Breast epithelium (tissue), 4 donors: ENCODE data around the gene COA8. TPM values are rescaled to one million over a fixed set of nuclear protein-coding genes. Genes with fewer than 3 reads are reported as not detected.

Experiments used
- DNase-seq, 2 donors: peaks; one replicate each; pipeline ENCODE4 v3.0.0-alpha.2; 2019; ENCODE audit warnings: low spot score in 2 of 2
- H3K27ac ChIP-seq, 2 donors: fragments of 200-600 bp; sonication (generic) in 1 of 2; one replicate each; pipeline ENCODE4 v1.5.1; 2016 to 2019; ENCODE audit warnings: mild to moderate bottlenecking in 1 of 2
- H3K27me3 ChIP-seq, 2 donors: fragments of 200-600 bp; sonication (generic) in 1 of 2; one replicate each; pipeline versions ENCODE4 v1.5.1 to v1.6.0; 2017 to 2019; ENCODE audit warnings: control low read depth in 1 of 2, mild to moderate bottlenecking in 1 of 2
- H3K36me3 ChIP-seq: fragments of 200-600 bp; one replicate; pipeline ENCODE4 v1.5.1; 2019
- H3K4me1 ChIP-seq, 2 donors: fragments of 200-600 bp; sonication (generic); one replicate each; pipeline ENCODE4 v1.5.1; 2016 to 2019; ENCODE audit warnings: control low read depth in 1 of 2
- H3K4me3 ChIP-seq, 3 donors: fragments of 200-600 bp; sonication (generic); 1 replicate in 2 of 3; 2 replicates in 1 of 3; pipeline ENCODE4 v1.5.1; 2016 to 2019; ENCODE audit warnings: mild to moderate bottlenecking in 3 of 3, moderate library complexity in 2 of 3
- H3K9me3 ChIP-seq, 2 donors: fragments of 200-600 bp; sonication (generic) in 1 of 2; one replicate each; pipeline ENCODE4 v1.5.1; 2016 to 2019; ENCODE audit warnings: control low read depth in 1 of 2
- POLR2A ChIP-seq: fragments of 450-650 bp; IDR thresholded peaks from one replicate; pipeline ENCODE4 v1.6.1; 2016; ENCODE audit warnings: antibody characterized with exemption, mild to moderate bottlenecking, moderate library complexity
- POLR2AphosphoS5 ChIP-seq, 3 donors: sonication (generic); formaldehyde crosslinking; IDR thresholded peaks; one replicate each; pipeline ENCODE4 v1.6.1; 2017; ENCODE audit warnings: antibody characterized with exemption in 3 of 3
- intact Hi-C: fragments of 100-400 bp; cut with DNase I; formaldehyde crosslinking; loops from one replicate; pipeline ENCODE4 v1.15.1; 2023; ENCODE audit warnings: low total_unique reads
- total RNA-seq, 3 donors: library from RNA; depleted of rRNA; stranded (reverse); fragments of >200 nt; gene quantifications; one replicate each; pipeline ENCODE4 v1.1.0, GENCODE V29; 2016
- TF ChIP-seq, protein P1 (sequence below), 3 donors: fragments of 450-650 bp; IDR thresholded peaks; one replicate each; pipeline ENCODE4 v1.5.1; 2016 to 2017; ENCODE audit warnings: antibody characterized with exemption in 3 of 3, mild to moderate bottlenecking in 3 of 3, moderate library complexity in 3 of 3

Gene COA8
- total RNA-seq, 3 donors from 2014 or later: 26.5 to 41.9 (median 27.2) TPM

DNA sequence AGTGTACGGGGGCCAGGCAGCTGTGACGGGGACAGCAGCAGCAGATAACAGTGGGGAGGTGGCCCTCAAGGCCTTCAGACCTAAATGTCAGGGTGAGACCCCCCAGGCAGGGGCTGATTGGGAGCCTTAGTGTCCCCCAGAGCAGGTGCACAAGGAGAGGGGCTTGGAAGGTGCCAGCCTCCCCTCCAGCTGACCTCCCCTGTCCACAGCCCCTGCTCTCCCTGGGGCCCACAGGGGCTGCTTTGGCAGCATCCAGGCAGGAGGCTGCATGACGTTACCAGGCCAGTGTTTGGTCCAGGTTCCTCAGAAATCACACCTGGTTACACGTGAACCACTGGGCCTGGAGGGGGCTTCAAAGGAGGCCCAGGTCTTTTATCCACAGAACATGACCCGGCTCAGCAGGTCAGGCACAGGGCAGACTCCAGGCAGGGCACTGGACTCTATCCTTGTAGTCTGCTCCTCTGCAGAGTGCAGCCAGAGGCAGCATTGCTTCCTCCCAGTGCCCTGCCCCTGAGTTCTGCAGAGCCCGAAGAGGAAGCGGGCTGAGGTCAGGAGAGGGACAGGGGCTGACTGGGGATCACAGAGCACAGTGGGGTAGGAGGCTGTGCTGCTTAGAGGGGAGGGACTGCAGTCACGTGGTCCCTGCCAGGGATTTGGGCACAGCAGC, 36.4 kb upstream of the COA8 start:
- Histone ChIP-seq H3K27ac (no peak overlapping the region), H3K9me3 (no peaks in the 10 kb centered on the region), H3K4me1 (peaks cover 3 to 30% of the 10 kb centered on the region in 2 donors), H3K27me3 (no peaks in the 10 kb centered on the region), H3K36me3 (no peaks in the 10 kb centered on the region), H3K4me3 (no peak overlapping the region)
- intact Hi-C loops: no loop called here
- TF ChIP-seq POLR2A (no peak), POLR2AphosphoS5 (IDR thresholded peaks at IDR 0.05) (no peak)
- TF ChIP-seq, protein P1, sequence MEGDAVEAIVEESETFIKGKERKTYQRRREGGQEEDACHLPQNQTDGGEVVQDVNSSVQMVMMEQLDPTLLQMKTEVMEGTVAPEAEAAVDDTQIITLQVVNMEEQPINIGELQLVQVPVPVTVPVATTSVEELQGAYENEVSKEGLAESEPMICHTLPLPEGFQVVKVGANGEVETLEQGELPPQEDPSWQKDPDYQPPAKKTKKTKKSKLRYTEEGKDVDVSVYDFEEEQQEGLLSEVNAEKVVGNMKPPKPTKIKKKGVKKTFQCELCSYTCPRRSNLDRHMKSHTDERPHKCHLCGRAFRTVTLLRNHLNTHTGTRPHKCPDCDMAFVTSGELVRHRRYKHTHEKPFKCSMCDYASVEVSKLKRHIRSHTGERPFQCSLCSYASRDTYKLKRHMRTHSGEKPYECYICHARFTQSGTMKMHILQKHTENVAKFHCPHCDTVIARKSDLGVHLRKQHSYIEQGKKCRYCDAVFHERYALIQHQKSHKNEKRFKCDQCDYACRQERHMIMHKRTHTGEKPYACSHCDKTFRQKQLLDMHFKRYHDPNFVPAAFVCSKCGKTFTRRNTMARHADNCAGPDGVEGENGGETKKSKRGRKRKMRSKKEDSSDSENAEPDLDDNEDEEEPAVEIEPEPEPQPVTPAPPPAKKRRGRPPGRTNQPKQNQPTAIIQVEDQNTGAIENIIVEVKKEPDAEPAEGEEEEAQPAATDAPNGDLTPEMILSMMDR (IDR thresholded peaks at IDR 0.05): no peak
- DNase-seq: no peak

GRCh38 chr14:103526914-103527248, 35.9 kb upstream of the COA8 start:
- no peak overlapping the region for H3K4me3 ChIP-seq
- H3K27ac ChIP-seq: peak overlapping the region in 1 of 2 donors; percentile 93
- TF ChIP-seq POLR2AphosphoS5 (IDR thresholded peaks at IDR 0.05) (no peak), POLR2A (no peak)
- TF ChIP-seq, protein P1 (IDR thresholded peaks at IDR 0.05): no peak
- no peaks in the 10 kb centered on the region for H3K9me3 ChIP-seq
- no peak for DNase-seq
- peaks cover 3 to 30% of the 10 kb centered on the region in 2 donors for H3K4me1 ChIP-seq
- no peaks in the 10 kb centered on the region for H3K27me3 ChIP-seq
- intact Hi-C loops: no loop called here
- H3K36me3 ChIP-seq: no peaks in the 10 kb centered on the region

- no peak for DNase-seq
- intact Hi-C loops: no loop called here
- H3K9me3 ChIP-seq: no peaks in the 10 kb centered on the region
- H3K4me3 ChIP-seq: peak overlapping the region in 2 of 3 donors; percentile 93 to 97
- TF ChIP-seq, protein P1 (IDR thresholded peaks at IDR 0.05): no peak
- no peak for TF ChIP-seq POLR2AphosphoS5 (IDR thresholded peaks at IDR 0.05)
- TF ChIP-seq POLR2A: no peak
- peak overlapping the region; percentile 93 to 94 for H3K27ac ChIP-seq
- H3K4me1 ChIP-seq: peaks cover 3 to 30% of the 10 kb centered on the region in 2 donors
- H3K36me3 ChIP-seq: no peaks in the 10 kb centered on the region
- no peaks in the 10 kb centered on the region for H3K27me3 ChIP-seq
Measured at GRCh38 chr14:103527408-103528145, 35.2 kb upstream of the COA8 start.

DNA sequence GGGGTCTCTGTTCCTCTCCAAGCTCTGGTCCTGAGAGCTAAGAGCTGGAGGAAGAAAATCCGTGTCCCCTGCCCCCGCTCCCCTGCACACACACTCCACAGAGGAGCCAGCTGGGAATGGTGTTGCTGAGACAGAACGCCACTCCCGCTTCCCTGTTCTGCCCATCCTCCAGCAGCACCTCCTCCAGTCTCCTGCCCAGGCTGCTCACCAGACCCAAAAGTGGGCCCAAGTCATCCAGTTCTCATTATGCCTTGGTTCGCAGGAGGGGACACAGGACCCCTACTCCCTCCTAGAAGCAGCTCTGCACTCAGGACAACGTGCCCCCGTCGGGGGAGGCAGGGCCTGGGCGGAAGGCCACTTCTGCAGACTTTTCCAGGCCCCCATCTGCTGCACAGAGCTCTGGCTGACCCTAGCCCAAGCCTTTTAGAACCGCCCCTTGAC, 34.6 kb upstream of the COA8 start:
- peaks cover 3 to 26% of the 10 kb centered on the region in 2 donors for H3K4me1 ChIP-seq
- intact Hi-C loops: no loop called here

More for the DNA sequence above, 34.6 kb upstream of the COA8 start:
- Histone ChIP-seq H3K27ac (peak overlapping the region; percentile 93 to 94), H3K27me3 (no peaks in the 10 kb centered on the region), H3K9me3 (no peaks in the 10 kb centered on the region), H3K4me3 (peak overlapping the region; percentile 93 to 97 (median 97)), H3K36me3 (no peaks in the 10 kb centered on the region)
- DNase-seq: no peak
- TF ChIP-seq POLR2AphosphoS5 (IDR thresholded peaks at IDR 0.05): no peak
- TF ChIP-seq, protein P1 (IDR thresholded peaks at IDR 0.05): no peak
- no peak for TF ChIP-seq POLR2A
